NB4 (cell line): Measurements from ENCODE around the gene BMP7.

Experiments
- DNase-seq: peaks from one replicate; pipeline ENCODE4 v3.0.0; 2010; ENCODE audit warnings: low read depth
- H3K4me3 ChIP-seq: one replicate; pipeline ENCODE4 v1.5.1; 2011; ENCODE audit warnings: mild to moderate bottlenecking, low read depth, low read length, moderate library complexity
- MYC ChIP-seq: IDR thresholded peaks from 2 replicates; pipeline ENCODE4 v1.6.1; 2011; ENCODE audit warnings: low read depth, low read length
- POLR2A ChIP-seq: IDR thresholded peaks from 2 replicates; pipeline ENCODE4 v1.6.1; 2011; ENCODE audit warnings: mild to moderate bottlenecking; ENCODE audit not compliant: insufficient read length; ENCODE audit errors: extremely low read depth
- TF ChIP-seq, protein P1 (sequence below): IDR thresholded peaks from 2 replicates; pipeline ENCODE4 v1.6.1; 2011; ENCODE audit warnings: low read depth, low read length
- TF ChIP-seq, protein P2 (sequence below): IDR thresholded peaks from one replicate; pipeline ENCODE4 v1.5.1; 2012; ENCODE audit warnings: low read depth, low read length

The BMP7 gene

DNA sequence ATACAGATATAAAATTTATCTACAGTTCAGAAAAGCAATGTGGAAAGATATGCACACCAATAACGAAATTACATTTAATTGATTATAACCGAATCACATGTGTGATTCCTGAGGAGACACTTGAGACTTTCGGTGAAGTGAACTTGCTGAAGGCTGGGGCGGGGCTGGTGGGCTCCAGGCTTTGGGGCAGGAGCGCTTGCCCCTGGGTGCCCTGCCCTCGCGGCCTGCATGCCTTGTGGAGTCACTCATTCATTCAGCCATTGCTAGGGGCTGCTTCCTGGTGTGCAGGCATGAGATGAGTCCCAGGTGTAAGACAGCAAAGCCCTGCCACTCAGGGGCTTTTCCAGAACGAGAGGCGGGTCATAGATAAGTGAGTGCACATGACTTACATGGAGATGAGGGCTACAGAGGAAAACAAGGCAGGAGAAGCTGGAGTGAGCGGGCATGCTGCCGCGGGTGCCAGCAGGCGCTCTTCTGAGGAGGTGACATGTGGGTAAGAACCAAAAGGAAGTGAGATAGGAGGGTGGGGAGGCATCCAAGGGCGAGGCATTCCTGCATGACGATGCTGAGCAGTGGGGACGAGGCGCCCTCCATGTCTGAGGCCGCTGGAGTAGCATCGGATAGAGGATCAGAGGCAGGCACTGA, 88.7 kb downstream of the BMP7 start:
- no peak overlapping the region for H3K4me3 ChIP-seq
- TF ChIP-seq MYC (no peak), POLR2A (no peak)
- TF ChIP-seq, protein P1, sequence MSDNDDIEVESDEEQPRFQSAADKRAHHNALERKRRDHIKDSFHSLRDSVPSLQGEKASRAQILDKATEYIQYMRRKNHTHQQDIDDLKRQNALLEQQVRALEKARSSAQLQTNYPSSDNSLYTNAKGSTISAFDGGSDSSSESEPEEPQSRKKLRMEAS: no peak
- TF ChIP-seq, protein P2, sequence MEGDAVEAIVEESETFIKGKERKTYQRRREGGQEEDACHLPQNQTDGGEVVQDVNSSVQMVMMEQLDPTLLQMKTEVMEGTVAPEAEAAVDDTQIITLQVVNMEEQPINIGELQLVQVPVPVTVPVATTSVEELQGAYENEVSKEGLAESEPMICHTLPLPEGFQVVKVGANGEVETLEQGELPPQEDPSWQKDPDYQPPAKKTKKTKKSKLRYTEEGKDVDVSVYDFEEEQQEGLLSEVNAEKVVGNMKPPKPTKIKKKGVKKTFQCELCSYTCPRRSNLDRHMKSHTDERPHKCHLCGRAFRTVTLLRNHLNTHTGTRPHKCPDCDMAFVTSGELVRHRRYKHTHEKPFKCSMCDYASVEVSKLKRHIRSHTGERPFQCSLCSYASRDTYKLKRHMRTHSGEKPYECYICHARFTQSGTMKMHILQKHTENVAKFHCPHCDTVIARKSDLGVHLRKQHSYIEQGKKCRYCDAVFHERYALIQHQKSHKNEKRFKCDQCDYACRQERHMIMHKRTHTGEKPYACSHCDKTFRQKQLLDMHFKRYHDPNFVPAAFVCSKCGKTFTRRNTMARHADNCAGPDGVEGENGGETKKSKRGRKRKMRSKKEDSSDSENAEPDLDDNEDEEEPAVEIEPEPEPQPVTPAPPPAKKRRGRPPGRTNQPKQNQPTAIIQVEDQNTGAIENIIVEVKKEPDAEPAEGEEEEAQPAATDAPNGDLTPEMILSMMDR: no peak
- DNase-seq: no peak

DNA sequence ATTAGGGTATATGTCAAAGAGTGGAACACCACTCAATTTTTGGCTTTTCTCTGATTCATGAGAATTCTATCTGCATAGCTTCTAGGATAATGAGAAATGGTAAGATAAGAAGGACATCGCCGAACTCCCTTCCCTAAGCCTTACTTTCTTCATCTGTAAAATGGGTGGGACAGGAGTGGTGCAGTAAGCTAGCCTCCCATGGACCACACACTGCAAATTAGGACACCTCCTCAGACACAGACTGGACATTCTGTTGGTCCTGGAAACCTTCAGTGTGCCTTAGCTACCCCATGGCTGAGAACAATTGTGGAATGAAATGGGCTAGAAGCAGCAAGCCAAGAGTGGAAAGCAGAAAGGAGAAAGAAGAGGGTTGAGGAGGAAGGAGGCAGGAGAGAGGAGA, 89.6 kb downstream of the BMP7 start:
- TF ChIP-seq, protein P2: no peak
- TF ChIP-seq POLR2A: no peak
- TF ChIP-seq MYC: no peak
- TF ChIP-seq, protein P1: no peak
- no peak overlapping the region for H3K4me3 ChIP-seq

DNA sequence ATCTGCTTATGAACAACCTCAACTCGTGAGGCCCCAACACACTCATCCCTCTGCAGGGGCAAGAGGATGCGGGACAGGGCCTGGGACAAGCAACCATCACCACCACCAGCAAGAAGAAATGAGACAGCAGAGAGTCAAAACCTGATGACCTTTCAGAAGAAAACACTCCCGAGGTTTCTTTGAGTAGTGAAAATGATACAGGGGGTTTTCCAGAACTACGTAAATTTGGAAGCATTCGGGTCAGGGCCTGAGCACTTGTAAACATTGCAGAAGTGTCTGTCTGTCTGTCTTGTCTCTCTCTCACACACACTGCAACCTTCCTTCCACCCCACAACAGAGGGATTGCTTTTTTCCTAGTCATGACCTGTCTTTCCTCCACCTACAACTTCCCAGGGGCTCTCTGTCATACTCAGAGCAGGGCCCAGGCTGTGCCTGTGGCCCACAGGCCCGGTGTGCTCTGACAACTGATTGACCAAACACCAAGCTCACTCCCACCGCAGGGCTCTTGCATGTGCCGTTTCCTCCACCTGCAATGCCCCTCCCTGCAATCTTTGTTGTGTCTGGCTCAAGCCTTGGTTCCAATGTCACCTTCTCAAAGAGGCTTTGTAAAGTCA, 90.9 kb downstream of the BMP7 start:
- TF ChIP-seq MYC (no peak), POLR2A (no peak)
- TF ChIP-seq, protein P1: no peak
- TF ChIP-seq, protein P2: no peak
- H3K4me3 ChIP-seq: no peak overlapping the region
- DNase-seq: no peak

More for the DNA sequence above, 89.6 kb downstream of the BMP7 start:
- no peak for DNase-seq

DNA sequence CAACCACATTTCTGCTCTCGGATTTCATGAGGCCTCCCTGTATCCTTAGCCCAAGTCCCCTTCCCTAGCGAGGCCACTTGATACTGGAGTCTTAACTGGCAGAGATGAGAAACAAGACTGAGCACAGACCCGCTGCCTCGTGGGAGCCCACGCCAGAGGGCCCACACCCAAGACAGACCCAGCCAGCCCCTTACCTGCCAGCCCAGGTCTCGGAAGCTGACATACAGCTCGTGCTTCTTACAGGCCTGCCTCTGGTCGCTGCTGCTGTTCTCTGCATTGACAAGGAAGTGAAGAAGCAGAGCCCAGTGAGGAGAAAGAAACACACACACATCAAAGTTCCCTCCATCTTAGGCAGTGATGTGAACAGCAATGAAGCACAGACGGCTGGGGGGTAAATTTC, 91.7 kb downstream of the BMP7 start:
- H3K4me3 ChIP-seq: no peak overlapping the region
- TF ChIP-seq POLR2A: no peak
- no peak for TF ChIP-seq MYC
- DNase-seq: no peak

DNA sequence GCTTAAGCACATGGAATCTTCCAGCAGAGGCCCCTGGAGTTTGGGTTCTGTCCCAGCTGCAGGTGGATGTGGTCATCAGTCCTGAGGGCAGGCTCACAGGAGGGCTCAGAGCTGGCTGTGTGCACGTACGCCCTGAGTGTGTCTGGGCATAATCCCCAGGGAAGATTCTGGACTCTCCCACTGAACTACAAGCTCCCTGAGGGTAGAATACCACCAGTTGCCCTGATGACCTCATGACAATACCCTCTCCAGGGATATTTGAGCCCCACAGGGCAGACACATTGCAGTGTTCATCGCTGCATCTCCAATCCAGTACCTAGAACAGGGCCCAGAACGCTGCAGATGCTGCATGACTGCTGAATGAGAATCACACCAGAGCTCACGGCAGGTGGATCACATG, 92.5 kb downstream of the BMP7 start:
- no peak for DNase-seq
- TF ChIP-seq MYC (no peak), POLR2A (no peak)
- TF ChIP-seq, protein P1: no peak
- TF ChIP-seq, protein P2: no peak
- H3K4me3 ChIP-seq: no peak overlapping the region

DNA sequence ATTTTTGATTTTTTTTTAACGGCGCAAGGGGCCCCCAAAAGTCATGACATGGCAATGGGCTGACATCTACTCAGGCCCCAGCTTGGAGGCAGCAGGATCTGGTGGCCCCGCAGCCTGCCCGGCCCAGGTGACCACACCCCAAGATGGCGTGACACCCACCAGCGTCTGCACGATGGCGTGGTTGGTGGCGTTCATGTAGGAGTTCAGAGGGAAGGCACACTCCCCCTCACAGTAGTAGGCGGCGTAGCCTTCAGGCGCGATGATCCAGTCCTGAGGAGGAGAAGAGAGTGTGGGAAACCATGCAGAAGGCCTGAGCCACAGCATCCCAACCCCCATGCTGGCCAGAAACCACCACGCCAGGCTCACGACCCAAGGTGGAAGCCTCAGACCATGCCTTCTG, 93.4 kb downstream of the BMP7 start:
- TF ChIP-seq, protein P2: no peak
- TF ChIP-seq POLR2A (no peak), MYC (no peak)
- TF ChIP-seq, protein P1: no peak
- no peak overlapping the region for H3K4me3 ChIP-seq
- no peak for DNase-seq
